ENCODE measurements around the gene TRPC4. TPM values are rescaled to one million over a fixed set of nuclear protein-coding genes. Genes with fewer than 3 reads are reported as not detected.
"Not testable (repeated sequence)": the region's sequence is repeated elsewhere in the genome, so short reads cannot be mapped to it uniquely, and the experiment has no call there.

TRPC4 gene
- total and polyA plus RNA-seq, 9 donors: 0.56 to 1.7 (median 0.85) TPM

DNA sequence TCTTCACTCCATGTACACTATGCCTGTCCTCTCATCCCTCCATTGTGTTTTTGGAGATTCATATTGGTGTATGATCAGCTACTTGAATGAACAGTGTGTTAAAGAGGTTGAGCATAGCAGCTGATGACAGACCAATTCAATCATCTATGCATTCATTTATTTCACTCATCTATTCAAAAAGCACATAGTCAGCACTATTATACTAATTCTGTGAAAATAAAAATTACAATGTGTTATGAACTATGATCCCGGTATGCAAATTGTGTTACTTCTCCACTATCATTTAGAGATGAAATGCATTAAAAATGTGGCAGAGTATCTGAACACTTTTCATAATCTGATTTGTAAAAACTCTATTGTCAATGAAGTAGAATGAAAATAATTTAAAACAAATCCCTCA lies 5.9 kb downstream of the TRPC4 start:
- no CpG with 5 or more reads among the region's 1 CpG for WGBS (ENCODE audit: insufficient coverage)

DNA sequence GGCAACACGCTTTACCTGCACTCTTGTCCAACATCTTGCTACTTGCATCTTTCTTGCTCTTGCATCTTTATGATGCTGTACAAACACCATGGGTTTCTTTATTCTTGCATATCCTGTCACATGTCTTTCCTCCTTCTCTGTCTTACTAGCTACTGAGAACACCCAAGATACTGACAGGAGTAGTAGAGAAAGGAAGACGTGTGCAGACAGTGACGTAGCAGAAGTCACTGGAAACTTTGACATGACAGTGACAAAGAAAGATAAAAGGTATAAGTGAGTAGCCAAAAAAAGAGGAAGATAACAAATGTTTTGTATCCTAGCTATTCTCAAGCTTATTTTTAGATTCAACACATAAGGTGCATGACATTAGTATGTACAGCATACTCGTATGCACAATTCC lies 34.2 kb downstream of the TRPC4 start:
- Histone ChIP-seq H3K27me3 (ENCODE audit: control insufficient read depth, insufficient read depth, low read length) (no peaks in the 10 kb centered on the region), H3K36me3 (ENCODE audit: control insufficient read depth, insufficient read depth, low read length) (no peaks in the 10 kb centered on the region), H3K9me3 (replicated peaks; ENCODE audit: control insufficient read depth, low read depth, low read length) (no peaks in the 10 kb centered on the region), H3K27ac (ENCODE audit: low read length) (no peak overlapping the region), H3K4me1 (ENCODE audit: control insufficient read depth, insufficient read depth, low read length) (no peaks in the 10 kb centered on the region), H3K4me3 (ENCODE audit: low read length) (no peak overlapping the region)
- no CpG with 5 or more reads among the region's 4 CpGs for WGBS (ENCODE audit: insufficient coverage)
- DNase-seq: no peak

More for the DNA sequence above, 5.9 kb downstream of the TRPC4 start:
- H3K4me3 ChIP-seq (ENCODE audit: low read length): no peak overlapping the region
- no peaks in the 10 kb centered on the region for H3K4me1 ChIP-seq (ENCODE audit: control insufficient read depth, insufficient read depth, low read length)
- H3K36me3 ChIP-seq (ENCODE audit: control insufficient read depth, insufficient read depth, low read length): no peaks in the 10 kb centered on the region
- no peaks in the 10 kb centered on the region for H3K9me3 ChIP-seq (replicated peaks; ENCODE audit: control insufficient read depth, low read depth, low read length)
- no peak for DNase-seq
- no peak overlapping the region for H3K27ac ChIP-seq (ENCODE audit: low read length)
- no peaks in the 10 kb centered on the region for H3K27me3 ChIP-seq (ENCODE audit: control insufficient read depth, insufficient read depth, low read length)

- peaks cover 3% of the 10 kb centered on the region for H3K9me3 ChIP-seq (replicated peaks; ENCODE audit: control insufficient read depth, low read depth, low read length)
- H3K36me3 ChIP-seq (ENCODE audit: control insufficient read depth, insufficient read depth, low read length): no peaks in the 10 kb centered on the region
- no peaks in the 10 kb centered on the region for H3K4me1 ChIP-seq (ENCODE audit: control insufficient read depth, insufficient read depth, low read length)
- no CpG with 5 or more reads among the region's 4 CpGs for WGBS (ENCODE audit: insufficient coverage)
- no peak for DNase-seq
- no peaks in the 10 kb centered on the region for H3K27me3 ChIP-seq (ENCODE audit: control insufficient read depth, insufficient read depth, low read length)
- H3K27ac ChIP-seq (ENCODE audit: low read length): no peak overlapping the region
- no peak overlapping the region for H3K4me3 ChIP-seq (ENCODE audit: low read length)
Observed at GRCh38 chr13:37833411-37833810, 36.2 kb downstream of the TRPC4 start.

- H3K4me3 ChIP-seq (ENCODE audit: low read length): no peak overlapping the region
- WGBS (ENCODE audit: insufficient coverage): 60% methylated on average over 1 of the region's 1 CpG
- H3K27me3 ChIP-seq (ENCODE audit: control insufficient read depth, insufficient read depth, low read length): no peaks in the 10 kb centered on the region
- H3K4me1 ChIP-seq (ENCODE audit: control insufficient read depth, insufficient read depth, low read length): no peaks in the 10 kb centered on the region
- H3K27ac ChIP-seq (ENCODE audit: low read length): no peak overlapping the region
- no peaks in the 10 kb centered on the region for H3K36me3 ChIP-seq (ENCODE audit: control insufficient read depth, insufficient read depth, low read length)
- H3K9me3 ChIP-seq (replicated peaks; ENCODE audit: control insufficient read depth, low read depth, low read length): peaks cover 2% of the 10 kb centered on the region
- no peak for DNase-seq
Observed at GRCh38 chr13:37816276-37816675, 53.3 kb downstream of the TRPC4 start.

DNA sequence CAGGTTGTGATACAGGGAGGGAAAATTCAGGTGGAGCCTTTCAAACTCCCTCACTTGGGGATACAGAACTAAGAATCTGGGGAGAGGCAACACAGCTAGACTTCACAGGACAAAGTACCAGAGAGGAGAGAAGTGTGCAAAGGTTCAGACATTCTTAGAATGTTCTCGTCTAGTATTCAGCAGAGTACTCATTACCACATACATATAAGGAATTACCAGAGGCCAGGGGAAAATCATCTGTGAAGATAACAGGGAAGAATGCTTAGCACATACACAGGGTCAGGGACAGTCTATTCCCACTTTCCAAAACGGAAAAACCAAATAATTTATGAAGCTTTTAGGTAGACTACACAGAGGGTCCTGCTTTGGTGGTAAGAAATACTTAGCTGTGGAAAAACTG lies 58.1 kb downstream of the TRPC4 start:
- Histone ChIP-seq H3K27me3 (ENCODE audit: control insufficient read depth, insufficient read depth, low read length) (no peaks in the 10 kb centered on the region), H3K36me3 (ENCODE audit: control insufficient read depth, insufficient read depth, low read length) (no peaks in the 10 kb centered on the region), H3K4me1 (ENCODE audit: control insufficient read depth, insufficient read depth, low read length) (no peaks in the 10 kb centered on the region), H3K4me3 (ENCODE audit: low read length) (no peak overlapping the region), H3K27ac (ENCODE audit: low read length) (no peak overlapping the region), H3K9me3 (replicated peaks; ENCODE audit: control insufficient read depth, low read depth, low read length) (no peaks in the 10 kb centered on the region)
- WGBS (ENCODE audit: insufficient coverage): no CpG with 5 or more reads among the region's 2 CpGs
- DNase-seq: no peak

DNA sequence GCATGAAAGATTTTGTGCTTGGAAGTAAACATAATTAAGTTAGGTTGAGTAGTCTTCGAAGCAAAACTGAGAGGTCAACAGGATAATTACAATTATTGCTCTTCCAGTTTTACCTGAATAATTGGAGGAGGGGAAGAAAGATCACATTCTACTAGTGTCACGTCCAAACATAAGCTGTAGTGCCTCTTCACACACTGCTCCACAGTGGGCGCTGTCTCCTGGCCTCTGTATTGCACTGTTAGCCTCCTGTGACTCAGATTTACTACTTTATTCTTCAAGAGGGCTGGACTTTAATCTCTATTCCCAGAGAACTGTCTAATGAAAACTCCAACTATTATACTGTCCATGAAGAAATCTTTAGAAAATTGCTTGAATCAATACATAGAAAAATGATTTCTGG lies 62.9 kb downstream of the TRPC4 start:
- Histone ChIP-seq H3K4me1 (ENCODE audit: control insufficient read depth, insufficient read depth, low read length) (no peaks in the 10 kb centered on the region), H3K4me3 (ENCODE audit: low read length) (no peak overlapping the region), H3K9me3 (replicated peaks; ENCODE audit: control insufficient read depth, low read depth, low read length) (no peaks in the 10 kb centered on the region), H3K27me3 (ENCODE audit: control insufficient read depth, insufficient read depth, low read length) (no peaks in the 10 kb centered on the region), H3K27ac (ENCODE audit: low read length) (no peak overlapping the region), H3K36me3 (ENCODE audit: control insufficient read depth, insufficient read depth, low read length) (no peaks in the 10 kb centered on the region)
- WGBS (ENCODE audit: insufficient coverage): no CpG with 5 or more reads among the region's 3 CpGs
- no peak for DNase-seq

GRCh38 chr13:37797631-37798030 lies 71.9 kb downstream of the TRPC4 start:
- Histone ChIP-seq H3K9me3 (replicated peaks; ENCODE audit: control insufficient read depth, low read depth, low read length) (no peaks in the 10 kb centered on the region), H3K27me3 (ENCODE audit: control insufficient read depth, insufficient read depth, low read length) (no peaks in the 10 kb centered on the region), H3K36me3 (ENCODE audit: control insufficient read depth, insufficient read depth, low read length) (no peaks in the 10 kb centered on the region), H3K4me3 (ENCODE audit: low read length) (no peak overlapping the region), H3K27ac (ENCODE audit: low read length) (no peak overlapping the region), H3K4me1 (ENCODE audit: control insufficient read depth, insufficient read depth, low read length) (no peaks in the 10 kb centered on the region)
- WGBS (ENCODE audit: insufficient coverage): no CpG with 5 or more reads among the region's 3 CpGs
- peak; percentile 3 for DNase-seq

DNA sequence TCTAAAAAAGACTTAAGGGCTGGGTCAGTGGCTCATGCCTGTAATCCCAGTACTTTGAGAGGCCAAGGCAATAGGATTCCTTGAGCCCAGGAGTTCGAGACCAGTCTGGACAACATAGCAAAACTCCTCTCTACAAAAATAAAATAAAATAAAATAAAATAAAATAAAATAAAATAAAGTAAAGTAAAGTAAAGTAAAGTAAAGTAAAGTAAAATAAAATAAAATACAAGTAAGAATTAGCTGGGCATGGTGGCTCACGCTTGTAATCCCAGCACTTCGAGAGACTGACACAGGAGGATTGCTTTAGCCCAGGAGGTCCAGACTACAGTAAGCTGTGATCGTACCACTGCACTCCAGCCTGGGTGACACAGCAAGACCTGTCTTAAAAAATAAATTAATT lies 72.8 kb downstream of the TRPC4 start:
- H3K27me3 ChIP-seq (ENCODE audit: control insufficient read depth, insufficient read depth, low read length); DNase-seq; H3K4me1 ChIP-seq (ENCODE audit: control insufficient read depth, insufficient read depth, low read length); H3K9me3 ChIP-seq (replicated peaks; ENCODE audit: control insufficient read depth, low read depth, low read length); H3K27ac ChIP-seq (ENCODE audit: low read length); H3K4me3 ChIP-seq (ENCODE audit: low read length); H3K36me3 ChIP-seq (ENCODE audit: control insufficient read depth, insufficient read depth, low read length): not testable (repeated sequence)
- WGBS (ENCODE audit: insufficient coverage): 100% methylated on average over 2 of the region's 4 CpGs

- Histone ChIP-seq H3K36me3 (ENCODE audit: control insufficient read depth, insufficient read depth, low read length) (no peaks in the 10 kb centered on the region), H3K4me3 (ENCODE audit: low read length) (no peak overlapping the region), H3K9me3 (replicated peaks; ENCODE audit: control insufficient read depth, low read depth, low read length) (no peaks in the 10 kb centered on the region), H3K27me3 (ENCODE audit: control insufficient read depth, insufficient read depth, low read length) (no peaks in the 10 kb centered on the region), H3K27ac (ENCODE audit: low read length) (no peak overlapping the region), H3K4me1 (ENCODE audit: control insufficient read depth, insufficient read depth, low read length) (no peaks in the 10 kb centered on the region)
- DNase-seq: no peak
Observed at GRCh38 chr13:37795326-37795725, 74.2 kb downstream of the TRPC4 start.

- Histone ChIP-seq H3K9me3 (replicated peaks; ENCODE audit: control insufficient read depth, low read depth, low read length) (no peaks in the 10 kb centered on the region), H3K36me3 (ENCODE audit: control insufficient read depth, insufficient read depth, low read length) (no peaks in the 10 kb centered on the region), H3K27ac (ENCODE audit: low read length) (no peak overlapping the region), H3K27me3 (ENCODE audit: control insufficient read depth, insufficient read depth, low read length) (no peaks in the 10 kb centered on the region), H3K4me3 (ENCODE audit: low read length) (no peak overlapping the region), H3K4me1 (ENCODE audit: control insufficient read depth, insufficient read depth, low read length) (no peaks in the 10 kb centered on the region)
- 83% methylated on average over 2 of the region's 2 CpGs for WGBS (ENCODE audit: insufficient coverage)
- peak; percentile 80 for DNase-seq
Observed at GRCh38 chr13:37791699-37792098, 77.9 kb downstream of the TRPC4 start.

DNA sequence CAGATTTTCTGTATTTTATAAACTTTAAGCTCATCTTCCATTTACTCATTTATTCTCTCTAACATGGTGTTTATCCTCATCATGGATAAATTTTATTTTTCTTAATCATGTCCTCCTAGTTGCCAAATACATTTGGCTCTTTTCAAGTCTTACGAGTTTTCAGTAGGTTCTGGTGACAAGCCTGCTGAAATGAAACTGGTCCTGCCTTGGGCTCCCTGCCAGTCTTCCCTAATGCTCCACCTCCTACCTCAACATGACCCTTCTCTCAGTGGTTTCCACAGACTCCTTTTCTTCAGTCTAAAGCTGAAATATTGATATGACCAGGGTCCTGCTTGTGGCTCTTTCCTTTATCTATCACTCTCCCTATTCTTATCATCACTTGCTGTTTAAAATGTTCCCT lies 81.2 kb downstream of the TRPC4 start:
- H3K4me3 ChIP-seq (ENCODE audit: low read length): no peak overlapping the region
- DNase-seq: no peak
- H3K27me3 ChIP-seq (ENCODE audit: control insufficient read depth, insufficient read depth, low read length): no peaks in the 10 kb centered on the region
- H3K4me1 ChIP-seq (ENCODE audit: control insufficient read depth, insufficient read depth, low read length): no peaks in the 10 kb centered on the region
- no peaks in the 10 kb centered on the region for H3K9me3 ChIP-seq (replicated peaks; ENCODE audit: control insufficient read depth, low read depth, low read length)
- H3K27ac ChIP-seq (ENCODE audit: low read length): no peak overlapping the region
- WGBS (ENCODE audit: insufficient coverage): 83% methylated on average over 1 of the region's 1 CpG
- H3K36me3 ChIP-seq (ENCODE audit: control insufficient read depth, insufficient read depth, low read length): no peaks in the 10 kb centered on the region

Measured in muscle of leg (tissue), 11 donors.